Right renal cortex interstitium (tissue), 3 donors: ENCODE data around the gene CTAGE1. TPM values are rescaled to one million over a fixed set of nuclear protein-coding genes. Genes with fewer than 3 reads are reported as not detected.

ENCODE experiments used
- DNase-seq, 3 donors: peaks; one replicate each; pipeline ENCODE4 v3.0.0-alpha.2; 2013; ENCODE audit warnings: low read depth in 3 of 3, low spot score in 2 of 3
- polyA plus RNA-seq, 3 donors: library from polyadenylated mRNA; unstranded; fragments of 120-200 nt; gene quantifications; one replicate each; pipeline ENCODE4 v1.2.1, GENCODE V29; 2013; ENCODE audit not compliant: insufficient read length in 3 of 3

CTAGE1 gene
- polyA plus RNA-seq, 3 donors, result not detected

- DNase-seq, result no peak
These were observed 21.7 kb upstream of the CTAGE1 start for GRCh38 chr18:22439447-22439846.

GRCh38 chr18:22436136-22436535 lies 18.4 kb upstream of the CTAGE1 start:
- no peak for DNase-seq

- no peak for DNase-seq
These were observed 17.4 kb upstream of the CTAGE1 start for GRCh38 chr18:22434973-22435608.

- no peak for DNase-seq
These were observed 16.2 kb upstream of the CTAGE1 start for GRCh38 chr18:22433956-22434355.

GRCh38 chr18:22432657-22433137 lies 15.0 kb upstream of the CTAGE1 start:
- DNase-seq, result no peak

- DNase-seq, result no peak
These were observed 11.8 kb upstream of the CTAGE1 start for GRCh38 chr18:22429564-22429963.

- DNase-seq, result no peak
These were observed 11.0 kb upstream of the CTAGE1 start for GRCh38 chr18:22428672-22429071.

GRCh38 chr18:22427822-22428549 lies 10.3 kb upstream of the CTAGE1 start:
- no peak for DNase-seq

GRCh38 chr18:22424565-22424963 lies 6.8 kb upstream of the CTAGE1 start:
- DNase-seq, result no peak

- DNase-seq, result no peak
These were observed 6.3 kb upstream of the CTAGE1 start for GRCh38 chr18:22423878-22424564.

- DNase-seq, result no peak
These were observed 5.3 kb upstream of the CTAGE1 start for GRCh38 chr18:22422909-22423548.

- no peak for DNase-seq
These were observed 2.9 kb upstream of the CTAGE1 start for GRCh38 chr18:22420652-22421051.

GRCh38 chr18:22412176-22412911 lies 5.4 kb downstream of the CTAGE1 start:
- no peak for DNase-seq

- no peak for DNase-seq
These were observed 6.3 kb downstream of the CTAGE1 start for GRCh38 chr18:22411446-22411845.

- DNase-seq, result no peak
These were observed 7.6 kb downstream of the CTAGE1 start for GRCh38 chr18:22410126-22410525.

GRCh38 chr18:22409445-22409844 lies 8.3 kb downstream of the CTAGE1 start:
- no peak for DNase-seq

GRCh38 chr18:22408059-22408458 lies 9.7 kb downstream of the CTAGE1 start:
- no peak for DNase-seq

GRCh38 chr18:22405142-22405541 lies 12.6 kb downstream of the CTAGE1 start:
- no peak for DNase-seq

- DNase-seq, result no peak
These were observed 13.8 kb downstream of the CTAGE1 start for GRCh38 chr18:22403950-22404349.

- DNase-seq, result no peak
These were observed 17.8 kb downstream of the CTAGE1 start for GRCh38 chr18:22399949-22400348.

GRCh38 chr18:22398464-22398863 lies 19.3 kb downstream of the CTAGE1 start:
- DNase-seq, result no peak
